CD4-positive, alpha-beta T cell treated with Interleukin-15 for 4 hours (primary cell): ENCODE results near the gene FCN3.

ENCODE experiments used
- DNase-seq: peaks from one replicate; pipeline ENCODE4 v3.0.0-alpha.2; 2020; ENCODE audit warnings: low spot score

The FCN3 gene

GRCh38 chr1:27358038-27358927 lies 16.3 kb downstream of the FCN3 start:
- DNase-seq = no peak

DNA sequence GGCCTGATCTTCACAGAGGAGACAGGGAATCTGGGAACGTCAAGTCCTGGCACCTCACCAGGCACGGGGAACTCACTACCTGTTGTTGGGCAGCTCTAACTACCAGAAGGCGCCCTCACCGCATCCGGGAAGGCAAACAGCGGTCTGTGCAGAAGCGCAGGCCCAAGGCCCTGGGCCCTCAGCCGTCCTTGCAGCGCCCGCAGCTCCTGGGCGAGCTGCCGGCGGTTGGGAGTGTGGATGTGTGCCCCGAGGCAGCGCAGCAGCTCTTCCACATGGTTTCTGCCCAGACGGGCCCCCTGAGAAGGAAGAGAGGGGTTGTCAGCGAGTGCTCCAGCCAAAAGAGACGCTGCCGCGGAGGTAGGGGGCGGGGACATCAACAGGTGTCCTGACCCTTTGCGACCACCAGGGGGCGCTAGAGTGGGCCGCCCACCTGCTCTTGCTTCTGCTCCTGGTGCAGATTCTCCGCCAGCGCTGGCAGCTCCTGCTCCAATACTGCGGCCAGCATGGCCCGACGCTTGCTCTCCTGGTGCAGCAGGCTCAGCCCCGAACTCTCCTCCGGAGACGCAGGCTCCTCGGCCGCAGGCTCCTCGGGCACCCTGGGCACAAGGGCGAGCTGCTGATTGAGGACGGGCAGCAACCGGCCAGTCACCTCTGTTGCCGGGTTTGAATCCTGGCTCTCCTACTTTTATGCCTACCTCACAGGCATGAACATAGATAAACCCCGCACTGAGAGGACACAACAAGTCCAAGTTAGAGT lies 17.2 kb downstream of the FCN3 start:
- DNase-seq = peak; percentile 81

GRCh38 chr1:27356619-27357280 lies 17.9 kb downstream of the FCN3 start:
- peak; percentile 40 for DNase-seq

DNA sequence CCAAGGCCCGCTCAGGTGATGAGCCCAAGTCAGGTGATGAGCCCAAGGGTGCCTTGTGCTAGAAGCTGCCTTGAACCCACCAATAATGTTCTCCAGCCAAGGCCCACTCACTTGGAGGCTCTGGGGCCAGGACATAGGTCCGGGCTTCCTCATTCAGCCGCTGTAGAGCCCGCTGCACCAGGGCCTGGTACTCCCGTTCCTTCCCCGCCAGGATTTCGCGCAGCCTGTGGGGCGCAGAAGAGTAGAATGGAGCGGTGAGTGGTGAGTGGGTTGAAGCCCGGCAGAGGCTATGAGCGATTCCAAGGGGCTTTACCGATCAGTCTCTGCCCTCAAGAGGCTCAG lies 18.4 kb downstream of the FCN3 start:
- DNase-seq = no peak

GRCh38 chr1:27355683-27356082 lies 18.9 kb downstream of the FCN3 start:
- no peak for DNase-seq

GRCh38 chr1:27353629-27354028 lies 21.0 kb downstream of the FCN3 start:
- no peak for DNase-seq

GRCh38 chr1:27353166-27353565 lies 21.5 kb downstream of the FCN3 start:
- no peak for DNase-seq

- DNase-seq = no peak
These were observed 23.0 kb downstream of the FCN3 start for GRCh38 chr1:27351541-27352107.

DNA sequence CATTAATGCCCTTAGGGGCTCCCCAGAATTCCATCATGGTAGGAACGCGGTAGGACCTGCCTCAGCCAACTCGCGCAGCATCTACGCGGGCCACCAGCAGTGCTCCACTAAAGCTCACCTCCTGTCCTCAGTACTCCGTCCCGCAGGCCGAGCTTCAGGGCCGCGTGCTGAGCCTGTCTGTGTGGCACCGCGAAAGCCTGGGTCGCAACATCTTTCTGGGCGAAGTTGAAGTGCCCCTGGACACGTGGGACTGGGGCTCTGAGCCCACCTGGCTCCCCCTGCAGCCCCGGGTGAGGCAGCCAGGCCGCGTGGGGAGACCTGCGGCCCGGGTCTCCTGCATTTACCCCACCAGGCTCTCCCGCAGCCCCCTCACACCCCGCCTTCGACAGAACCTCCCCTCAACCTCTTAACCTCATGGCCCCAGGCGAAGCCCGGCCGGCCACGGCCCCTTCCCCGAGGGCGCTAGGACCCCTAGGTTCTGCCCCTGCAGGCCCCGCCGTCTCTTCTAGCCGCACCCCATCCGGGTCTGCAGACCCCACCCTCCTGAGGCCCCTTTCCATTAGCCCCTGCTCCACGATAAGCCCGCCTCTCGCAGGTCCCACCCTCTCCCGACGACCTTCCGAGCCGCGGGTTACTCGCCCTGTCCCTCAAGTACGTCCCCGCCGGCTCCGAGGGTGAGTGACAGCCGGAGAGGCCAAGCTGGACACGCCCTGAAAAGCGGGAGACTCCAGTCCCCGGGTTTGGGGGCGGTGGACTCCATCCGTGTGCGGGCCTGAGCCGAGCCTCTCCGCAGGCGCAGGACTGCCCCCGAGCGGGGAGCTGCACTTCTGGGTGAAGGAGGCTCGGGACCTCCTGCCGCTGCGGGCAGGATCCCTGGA lies 23.7 kb downstream of the FCN3 start:
- DNase-seq = no peak

GRCh38 chr1:27349784-27350662 lies 24.6 kb downstream of the FCN3 start:
- peak; percentile 14 for DNase-seq

DNA sequence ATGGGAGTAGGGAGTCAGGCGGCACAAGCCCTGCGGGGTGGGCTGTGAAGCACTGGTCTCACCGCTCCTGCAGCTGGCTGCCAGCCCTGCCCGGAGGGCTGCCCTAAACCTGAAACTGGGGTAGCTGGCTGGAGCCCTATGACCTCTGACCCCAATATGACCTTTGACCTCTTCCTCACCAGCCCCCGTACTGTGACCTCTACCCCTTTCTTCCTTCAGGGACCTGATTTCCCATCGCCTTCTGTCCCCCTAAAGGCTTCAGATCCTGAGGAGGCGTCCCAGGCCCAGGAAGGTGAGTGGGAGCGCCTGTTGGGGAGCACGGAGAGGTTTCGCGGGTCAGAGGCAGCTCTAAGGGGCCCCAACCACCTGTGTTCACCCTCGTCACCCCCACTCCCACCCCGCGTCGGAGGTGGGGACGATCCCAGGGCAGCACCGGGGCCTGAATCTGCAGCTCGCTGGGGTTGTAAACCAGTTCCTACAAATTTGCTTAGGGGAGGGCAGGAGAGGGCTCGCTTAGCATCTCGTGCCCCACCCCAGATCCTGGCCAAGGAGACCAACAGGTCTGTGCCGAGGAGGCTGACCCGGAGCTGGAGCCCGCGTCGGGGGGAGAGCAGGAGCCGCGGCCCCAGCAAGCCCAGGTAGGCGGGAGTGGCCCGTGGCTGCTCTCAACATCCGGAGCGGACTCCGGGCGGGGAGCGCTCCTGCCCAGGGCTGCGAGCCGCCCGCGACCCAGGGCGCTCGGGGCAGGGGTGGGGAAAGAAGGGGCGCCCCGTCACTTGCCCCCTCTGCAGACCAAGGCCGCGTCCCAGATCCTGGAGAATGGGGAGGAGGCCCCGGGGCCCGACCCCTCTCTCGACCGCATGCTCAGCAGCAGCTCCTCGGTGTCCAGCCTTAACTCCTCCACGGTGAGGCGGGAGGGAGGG lies 25.5 kb downstream of the FCN3 start:
- peak; percentile 28 for DNase-seq

- no peak for DNase-seq
These were observed 27.5 kb downstream of the FCN3 start for GRCh38 chr1:27346991-27347624.

GRCh38 chr1:27346357-27346756 lies 28.3 kb downstream of the FCN3 start:
- DNase-seq = no peak

DNA sequence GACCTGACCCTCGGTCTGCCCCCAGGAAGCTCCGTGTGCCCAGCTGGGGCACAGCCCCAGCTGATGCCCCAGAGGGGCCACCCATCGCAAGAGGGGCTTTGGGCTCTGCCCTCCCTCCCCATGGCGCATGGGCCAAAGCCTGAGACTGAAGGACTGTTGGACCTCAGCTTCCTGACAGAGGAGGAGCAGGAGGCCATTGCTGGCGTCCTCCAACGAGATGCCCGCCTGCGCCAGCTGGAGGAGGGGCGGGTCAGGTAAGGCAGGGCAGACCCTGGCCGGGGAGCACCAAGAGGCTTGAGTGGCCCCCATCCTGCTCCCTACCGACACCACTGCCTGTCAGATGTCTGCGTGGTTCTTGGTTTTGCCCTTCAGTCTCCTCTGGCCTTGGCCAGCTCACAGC lies 29.4 kb downstream of the FCN3 start:
- no peak for DNase-seq

DNA sequence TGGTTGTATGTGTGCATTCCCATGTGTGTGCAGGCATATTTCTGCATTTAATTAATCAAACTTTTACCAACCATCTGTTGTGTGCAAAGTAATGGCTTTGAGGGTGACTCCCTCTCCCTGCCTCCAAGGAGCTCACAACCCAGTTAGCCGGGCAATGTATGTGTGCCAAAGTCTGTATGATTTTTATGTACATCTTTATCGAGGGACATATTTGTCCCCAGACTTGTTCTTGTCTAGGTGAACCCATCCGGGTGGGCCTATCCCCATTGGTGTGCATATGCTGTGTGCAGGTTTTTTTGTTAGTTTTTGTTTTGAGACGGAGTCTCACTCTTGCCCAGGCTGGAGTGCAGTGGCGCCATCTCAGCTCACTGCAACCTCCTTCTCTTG lies 31.0 kb downstream of the FCN3 start:
- DNase-seq = no peak

GRCh38 chr1:27342778-27343638 lies 31.6 kb downstream of the FCN3 start:
- peak; percentile 83 for DNase-seq

- DNase-seq = peak; percentile 41
These were observed 32.2 kb downstream of the FCN3 start for GRCh38 chr1:27342391-27342777.
